Ureter (tissue), 1 donor: ENCODE data around the gene RPL14. TPM values are rescaled to one million over a fixed set of nuclear protein-coding genes. Genes with fewer than 3 reads are reported as not detected.

Experiments used
- total RNA-seq: library from RNA; stranded (reverse); gene quantifications from one replicate; pipeline ENCODE4 v1.2.4, GENCODE V29; 2023
- donor health status: DM: yes; HTN: yes; CAD: no.

The RPL14 gene
- total RNA-seq, 1 donor from 2014 or later, result 2,169 TPM

Other genes with a start within 250 kb of the RPL14 start
- gene EIF1B, start 147.6 kb upstream of the RPL14 start, total RNA-seq, result 53.9 TPM
- 30.1 TPM for gene ENTPD3, start 70.2 kb upstream of the RPL14 start, total RNA-seq
- gene ZNF619, start 19.8 kb downstream of the RPL14 start, total RNA-seq, result 10.6 TPM
- gene ZNF620, start 48.7 kb downstream of the RPL14 start, total RNA-seq, result 5.4 TPM
- gene ZNF621, start 67.6 kb downstream of the RPL14 start, total RNA-seq, result 28.0 TPM